WERI-Rb-1 (cell line): Measurements from ENCODE around the gene THBS2.

Experiments used
- DNase-seq: peaks from one replicate; pipeline ENCODE4 v3.0.0-alpha.2; 2020
- H3K27ac ChIP-seq: fragments of 250-450 bp; sonication (Bioruptor Pico); 2 replicates; pipeline ENCODE4 v1.5.1; 2020; ENCODE audit warnings: mild to moderate bottlenecking, moderate library complexity
- H3K27me3 ChIP-seq: fragments of 250-450 bp; sonication (Bioruptor Pico); 2 replicates; pipeline ENCODE4 v1.5.1; 2021; ENCODE audit warnings: mild to moderate bottlenecking, low read depth, moderate library complexity; ENCODE audit not compliant: insufficient read depth, severe bottlenecking
- H3K36me3 ChIP-seq: fragments of 250-450 bp; sonication (Bioruptor Pico); 2 replicates; pipeline ENCODE4 v1.5.1; 2020; ENCODE audit warnings: mild to moderate bottlenecking, moderate library complexity
- H3K4me3 ChIP-seq: 2 replicates; pipeline ENCODE4 v1.5.1; 2011; ENCODE audit warnings: low read depth, mild to moderate bottlenecking, control low read depth, low read length
- H3K9me3 ChIP-seq: fragments of 250-450 bp; sonication (Bioruptor Pico); 2 replicates; pipeline ENCODE4 v1.5.1; 2021; ENCODE audit warnings: mild to moderate bottlenecking, moderate library complexity; ENCODE audit not compliant: severe bottlenecking
- CTCF ChIP-seq: IDR thresholded peaks from 2 replicates; pipeline ENCODE4 v1.5.1; 2011; ENCODE audit warnings: low read depth, mild to moderate bottlenecking, control low read depth, inconsistent platforms, low read length

Gene THBS2

GRCh38 chr6:169171951-169172350 lies 81.7 kb downstream of the THBS2 start:
- Histone ChIP-seq H3K4me3 (no peak overlapping the region), H3K36me3 (no peaks in the 10 kb centered on the region), H3K27me3 (no peaks in the 10 kb centered on the region), H3K27ac (no peak overlapping the region), H3K9me3 (no peaks in the 10 kb centered on the region)
- DNase-seq = no peak
- TF ChIP-seq CTCF = no peak

- Histone ChIP-seq H3K4me3 (no peak overlapping the region), H3K27me3 (no peaks in the 10 kb centered on the region), H3K27ac (no peak overlapping the region), H3K36me3 (no peaks in the 10 kb centered on the region), H3K9me3 (no peaks in the 10 kb centered on the region)
- no peak for TF ChIP-seq CTCF
- DNase-seq = no peak
Observed at GRCh38 chr6:169171016-169171415, 82.6 kb downstream of the THBS2 start.

GRCh38 chr6:169170583-169170955 lies 83.1 kb downstream of the THBS2 start:
- Histone ChIP-seq H3K9me3 (no peaks in the 10 kb centered on the region), H3K27me3 (no peaks in the 10 kb centered on the region), H3K4me3 (no peak overlapping the region), H3K27ac (no peak overlapping the region), H3K36me3 (no peaks in the 10 kb centered on the region)
- DNase-seq = no peak
- no peak for TF ChIP-seq CTCF

GRCh38 chr6:169169941-169170582 lies 83.6 kb downstream of the THBS2 start:
- no peak for DNase-seq
- no peak overlapping the region for H3K4me3 ChIP-seq
- no peak for TF ChIP-seq CTCF
- no peaks in the 10 kb centered on the region for H3K9me3 ChIP-seq
- no peak overlapping the region for H3K27ac ChIP-seq
- no peaks in the 10 kb centered on the region for H3K27me3 ChIP-seq
- H3K36me3 ChIP-seq = no peaks in the 10 kb centered on the region

GRCh38 chr6:169169375-169169774 lies 84.3 kb downstream of the THBS2 start:
- Histone ChIP-seq H3K36me3 (no peaks in the 10 kb centered on the region), H3K4me3 (no peak overlapping the region), H3K9me3 (no peaks in the 10 kb centered on the region), H3K27me3 (no peaks in the 10 kb centered on the region), H3K27ac (no peak overlapping the region)
- no peak for DNase-seq
- no peak for TF ChIP-seq CTCF

- TF ChIP-seq CTCF = no peak
- Histone ChIP-seq H3K27me3 (no peaks in the 10 kb centered on the region), H3K36me3 (no peaks in the 10 kb centered on the region), H3K9me3 (no peaks in the 10 kb centered on the region), H3K4me3 (no peak overlapping the region), H3K27ac (no peak overlapping the region)
- DNase-seq = no peak
Observed at GRCh38 chr6:169168706-169169105, 84.9 kb downstream of the THBS2 start.
